ENCODE data around the gene ROBO1. TPM values are rescaled to one million over a fixed set of nuclear protein-coding genes. Genes with fewer than 3 reads are reported as not detected.
A peak's percentile ranks its signal among the peaks of the same experiment; 100 is the strongest.

The ROBO1 gene
- total RNA-seq, 1 donor from 2014 or later = 250 TPM

DNA sequence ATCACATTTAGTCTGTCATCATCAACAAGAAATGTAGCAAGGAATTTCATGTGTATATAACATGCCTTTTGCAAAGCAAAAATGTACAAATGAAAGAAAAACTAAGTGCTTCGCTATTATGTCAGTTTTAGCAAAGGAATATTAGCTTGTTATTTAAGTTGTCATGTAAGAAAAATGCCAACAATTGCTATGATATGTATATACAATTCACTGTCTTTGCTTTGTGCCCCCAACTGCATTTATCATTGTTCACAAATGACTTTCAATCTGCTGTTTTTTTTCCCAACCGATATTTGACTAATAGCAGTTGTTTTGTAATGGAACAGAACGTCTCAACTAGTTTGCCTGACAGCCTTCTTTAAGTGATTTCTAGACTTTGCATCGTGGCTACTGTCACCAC lies 207.1 kb downstream of the ROBO1 start:
- Mint-ChIP-seq H3K4me1 (ENCODE audit: unreplicated experiment) (no peaks in the 10 kb centered on the region), H3K36me3 (ENCODE audit: low read depth, unreplicated experiment) (no peaks in the 10 kb centered on the region), H3K27me3 (ENCODE audit: unreplicated experiment) (no peaks in the 10 kb centered on the region), H3K4me3 (ENCODE audit: unreplicated experiment) (no peak overlapping the region), H3K27ac (ENCODE audit: unreplicated experiment) (no peak overlapping the region), H3K9me3 (ENCODE audit: unreplicated experiment) (no peaks in the 10 kb centered on the region)
- DNase-seq (ENCODE audit: low spot score) = no peak
- TF ChIP-seq CTCF (IDR thresholded peaks at IDR 0.05; ENCODE audit: unreplicated experiment) = no peak

DNA sequence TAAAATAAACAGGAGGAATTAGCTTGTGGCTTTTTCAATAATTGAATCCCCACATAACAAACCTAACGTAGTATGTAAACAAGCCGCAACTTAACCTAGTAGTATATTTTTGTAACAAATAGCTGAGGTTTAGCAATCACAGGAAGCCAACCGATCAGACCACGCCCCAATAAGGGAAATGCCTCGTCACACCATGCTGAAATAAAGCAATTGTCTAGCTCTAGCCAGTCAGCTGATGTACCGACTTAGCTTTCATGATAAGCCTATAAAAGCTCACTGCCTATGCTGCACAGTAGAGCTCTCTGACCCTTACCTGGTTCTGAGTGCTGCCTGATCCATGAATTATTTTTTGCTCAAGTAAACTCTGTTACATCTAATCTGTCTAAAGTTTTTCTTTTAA lies 208.9 kb downstream of the ROBO1 start:
- Mint-ChIP-seq H3K27ac (ENCODE audit: unreplicated experiment) (no peak overlapping the region), H3K36me3 (ENCODE audit: low read depth, unreplicated experiment) (no peaks in the 10 kb centered on the region), H3K27me3 (ENCODE audit: unreplicated experiment) (no peaks in the 10 kb centered on the region), H3K9me3 (ENCODE audit: unreplicated experiment) (no peaks in the 10 kb centered on the region), H3K4me3 (ENCODE audit: unreplicated experiment) (no peak overlapping the region), H3K4me1 (ENCODE audit: unreplicated experiment) (no peaks in the 10 kb centered on the region)
- no peak for DNase-seq (ENCODE audit: low spot score)
- no peak for TF ChIP-seq CTCF (IDR thresholded peaks at IDR 0.05; ENCODE audit: unreplicated experiment)

- H3K27me3 Mint-ChIP-seq (ENCODE audit: unreplicated experiment) = no peaks in the 10 kb centered on the region
- no peak overlapping the region for H3K4me3 Mint-ChIP-seq (ENCODE audit: unreplicated experiment)
- no peaks in the 10 kb centered on the region for H3K36me3 Mint-ChIP-seq (ENCODE audit: low read depth, unreplicated experiment)
Measured at GRCh38 chr3:79555655-79556054, 212.1 kb downstream of the ROBO1 start.

DNA sequence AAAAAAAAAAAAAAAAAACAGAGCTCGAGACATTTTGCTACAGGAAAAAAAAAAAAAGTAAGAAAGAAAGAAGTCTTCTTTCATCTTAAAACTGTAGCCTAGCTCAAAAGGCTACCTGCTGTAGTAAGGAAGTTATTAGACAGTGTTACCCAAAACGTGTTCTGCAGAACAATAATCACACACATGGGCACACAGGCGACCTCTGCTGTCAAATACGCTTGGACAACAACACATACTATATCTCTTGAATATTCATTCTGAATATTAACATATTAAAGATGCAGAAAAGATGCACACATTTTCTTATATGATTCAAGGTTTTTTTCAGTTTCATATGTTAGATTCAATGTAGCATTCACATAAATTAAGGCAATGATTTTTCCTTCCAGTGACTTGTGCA lies 215.8 kb downstream of the ROBO1 start:
- H3K36me3 Mint-ChIP-seq (ENCODE audit: low read depth, unreplicated experiment) = no peaks in the 10 kb centered on the region
- no peaks in the 10 kb centered on the region for H3K27me3 Mint-ChIP-seq (ENCODE audit: unreplicated experiment)
- no peak for DNase-seq (ENCODE audit: low spot score)
- no peaks in the 10 kb centered on the region for H3K4me1 Mint-ChIP-seq (ENCODE audit: unreplicated experiment)
- no peak for TF ChIP-seq CTCF (IDR thresholded peaks at IDR 0.05; ENCODE audit: unreplicated experiment)
- no peaks in the 10 kb centered on the region for H3K9me3 Mint-ChIP-seq (ENCODE audit: unreplicated experiment)
- no peak overlapping the region for H3K27ac Mint-ChIP-seq (ENCODE audit: unreplicated experiment)
- no peak overlapping the region for H3K4me3 Mint-ChIP-seq (ENCODE audit: unreplicated experiment)

More at GRCh38 chr3:79555655-79556054, 212.1 kb downstream of the ROBO1 start:
- TF ChIP-seq CTCF (IDR thresholded peaks at IDR 0.05; ENCODE audit: unreplicated experiment) = no peak
- H3K4me1 Mint-ChIP-seq (ENCODE audit: unreplicated experiment) = no peaks in the 10 kb centered on the region
- no peaks in the 10 kb centered on the region for H3K9me3 Mint-ChIP-seq (ENCODE audit: unreplicated experiment)
- no peak overlapping the region for H3K27ac Mint-ChIP-seq (ENCODE audit: unreplicated experiment)
- DNase-seq (ENCODE audit: low spot score) = no peak

- H3K27ac Mint-ChIP-seq (ENCODE audit: unreplicated experiment) = peak overlapping the region; percentile 10
- no peaks in the 10 kb centered on the region for H3K36me3 Mint-ChIP-seq (ENCODE audit: low read depth, unreplicated experiment)
- no peaks in the 10 kb centered on the region for H3K4me1 Mint-ChIP-seq (ENCODE audit: unreplicated experiment)
Measured at GRCh38 chr3:79551321-79551892, 216.4 kb downstream of the ROBO1 start.

More at GRCh38 chr3:79551321-79551892, 216.4 kb downstream of the ROBO1 start:
- no peak overlapping the region for H3K4me3 Mint-ChIP-seq (ENCODE audit: unreplicated experiment)
- H3K9me3 Mint-ChIP-seq (ENCODE audit: unreplicated experiment) = no peaks in the 10 kb centered on the region
- H3K27me3 Mint-ChIP-seq (ENCODE audit: unreplicated experiment) = no peaks in the 10 kb centered on the region
- no peak for DNase-seq (ENCODE audit: low spot score)
- no peak for TF ChIP-seq CTCF (IDR thresholded peaks at IDR 0.05; ENCODE audit: unreplicated experiment)

Data from endothelial cell (in vitro differentiated cells).